HAP-1 (cell line): ENCODE results near the gene CPEB4.

Experiments used
- DNase-seq, 2 experiments: peaks; one replicate each; pipeline ENCODE4 v3.0.0-alpha.2; 2016 to 2020; ENCODE audit warnings: low spot score in 2 of 2
- H3K27me3 ChIP-seq: fragments of 250-450 bp; sonication (Bioruptor Pico); 2 replicates; pipeline ENCODE4 v1.5.1; 2020; ENCODE audit warnings: low read depth, mild to moderate bottlenecking, moderate library complexity
- H3K36me3 ChIP-seq: fragments of 250-450 bp; sonication (Bioruptor Pico); replicated peaks from 2 replicates; pipeline ENCODE4 v1.5.1; 2020; ENCODE audit warnings: mild to moderate bottlenecking
- H3K4me1 ChIP-seq: fragments of 250-450 bp; sonication (Bioruptor Pico); 2 replicates; pipeline ENCODE4 v1.5.1; 2020; ENCODE audit warnings: mild to moderate bottlenecking
- H3K4me3 ChIP-seq: fragments of 250-450 bp; sonication (Bioruptor Pico); 2 replicates; pipeline ENCODE4 v1.5.1; 2020; ENCODE audit warnings: mild to moderate bottlenecking, moderate library complexity
- H3K9me3 ChIP-seq: fragments of 250-450 bp; sonication (Bioruptor Pico); 2 replicates; pipeline ENCODE4 v1.5.1; 2020; ENCODE audit warnings: mild to moderate bottlenecking, moderate library complexity
- in situ Hi-C: fragments of 300-500 bp; cut with MboI; formaldehyde crosslinking; loops from 3 replicates; pipeline ENCODE4 v1.14.3; 2020; ENCODE audit warnings: low sequenced_read_pairs, inconsistent platforms, mixed read lengths

Gene CPEB4

GRCh38 chr5:173988554-173989431, 100.6 kb downstream of the CPEB4 start, which contains the start of gene C5orf47:
Gene C5orf47 (plus strand): TSS chr5:173989170. CDS start chr5:173989264, 94 bp downstream.
- H3K4me3 ChIP-seq: no peak within 1 kb of the TSS
- in situ Hi-C loops: no loop called here
- H3K27me3 ChIP-seq: no peaks in the 10 kb centered on the region
- no peak for DNase-seq
- H3K4me1 ChIP-seq: no peaks in the 10 kb centered on the region
- H3K9me3 ChIP-seq: no peaks in the 10 kb centered on the region; the same call in 1 of the 2 replicates
- H3K36me3 ChIP-seq: no peaks in the 10 kb centered on the region

- in situ Hi-C loops: no loop called here
- no peaks in the 10 kb centered on the region for H3K36me3 ChIP-seq
These were observed 101.4 kb downstream of the CPEB4 start for GRCh38 chr5:173989432-173990082.

GRCh38 chr5:173997331-173997730, 109.2 kb downstream of the CPEB4 start:
- Histone ChIP-seq H3K4me3 (no peak overlapping the region), H3K4me1 (no peaks in the 10 kb centered on the region), H3K9me3 (no peaks in the 10 kb centered on the region), H3K36me3 (no peaks in the 10 kb centered on the region), H3K27me3 (no peaks in the 10 kb centered on the region)
- in situ Hi-C loops: no loop called here
- no peak for DNase-seq

More at GRCh38 chr5:173989432-173990082, 101.4 kb downstream of the CPEB4 start:
- H3K4me1 ChIP-seq: no peaks in the 10 kb centered on the region
- no peaks in the 10 kb centered on the region; the same call in 1 of the 2 replicates for H3K9me3 ChIP-seq
- DNase-seq: no peak
- no peak overlapping the region for H3K4me3 ChIP-seq
- H3K27me3 ChIP-seq: no peaks in the 10 kb centered on the region

- Histone ChIP-seq H3K4me3 (no peak overlapping the region), H3K36me3 (no peaks in the 10 kb centered on the region), H3K27me3 (peaks cover 1% of the 10 kb centered on the region; the same call in 1 of the 2 replicates), H3K4me1 (no peaks in the 10 kb centered on the region), H3K9me3 (no peaks in the 10 kb centered on the region)
- in situ Hi-C loops: no loop called here
- no peak for DNase-seq
These were observed 110.4 kb downstream of the CPEB4 start for GRCh38 chr5:173998531-173998930.

GRCh38 chr5:174000076-174000475, 111.9 kb downstream of the CPEB4 start:
- in situ Hi-C loops: no loop called here
- peaks cover 7% of the 10 kb centered on the region; the same call in 1 of the 2 replicates for H3K27me3 ChIP-seq

GRCh38 chr5:174003795-174004194, 115.6 kb downstream of the CPEB4 start:
- in situ Hi-C loops: no loop called here
- Histone ChIP-seq H3K9me3 (no peaks in the 10 kb centered on the region), H3K4me3 (no peak overlapping the region), H3K27me3 (peaks cover 10% of the 10 kb centered on the region; the same call in 1 of the 2 replicates), H3K36me3 (no peaks in the 10 kb centered on the region), H3K4me1 (no peaks in the 10 kb centered on the region)
- no peak for DNase-seq

More at GRCh38 chr5:174000076-174000475, 111.9 kb downstream of the CPEB4 start:
- no peak for DNase-seq
- no peaks in the 10 kb centered on the region for H3K9me3 ChIP-seq
- H3K4me1 ChIP-seq: no peaks in the 10 kb centered on the region
- H3K36me3 ChIP-seq: no peaks in the 10 kb centered on the region
- H3K4me3 ChIP-seq: no peak overlapping the region

- DNase-seq: no peak
These were observed 120.8 kb downstream of the CPEB4 start for GRCh38 chr5:174008922-174009321.

GRCh38 chr5:174010365-174010764, 122.2 kb downstream of the CPEB4 start:
- no peaks in the 10 kb centered on the region for H3K4me1 ChIP-seq
- no peaks in the 10 kb centered on the region for H3K9me3 ChIP-seq
- H3K27me3 ChIP-seq: peaks cover 6% of the 10 kb centered on the region; the same call in 1 of the 2 replicates
- in situ Hi-C loops: no loop called here
- H3K36me3 ChIP-seq: no peaks in the 10 kb centered on the region
- no peak overlapping the region for H3K4me3 ChIP-seq
- no peak for DNase-seq

More at GRCh38 chr5:174008922-174009321, 120.8 kb downstream of the CPEB4 start:
- Histone ChIP-seq H3K27me3 (peaks cover 8% of the 10 kb centered on the region; the same call in 1 of the 2 replicates), H3K36me3 (no peaks in the 10 kb centered on the region), H3K4me3 (no peak overlapping the region), H3K4me1 (no peaks in the 10 kb centered on the region), H3K9me3 (no peaks in the 10 kb centered on the region)
- in situ Hi-C loops: no loop called here

GRCh38 chr5:174011441-174011840, 123.3 kb downstream of the CPEB4 start:
- no peak for DNase-seq
- Histone ChIP-seq H3K4me1 (no peaks in the 10 kb centered on the region), H3K36me3 (no peaks in the 10 kb centered on the region), H3K27me3 (peaks cover 3% of the 10 kb centered on the region; the same call in 1 of the 2 replicates), H3K9me3 (no peaks in the 10 kb centered on the region), H3K4me3 (no peak overlapping the region)
- in situ Hi-C loops: no loop called here
